HEK293 (cell line): Measurements from ENCODE around the gene FAM120C.

ENCODE experiments used
- HOXA7 ChIP-seq: sonication (generic); formaldehyde crosslinking; IDR thresholded peaks from 2 replicates; pipeline ENCODE4 v1.8.1; 2022; ENCODE audit warnings: missing genetic modification reagents, borderline replicate concordance
- MEIS1 ChIP-seq: sonication (generic); formaldehyde crosslinking; IDR thresholded peaks from 2 replicates; pipeline ENCODE4 v1.8.1; 2022; ENCODE audit warnings: missing genetic modification reagents, mild to moderate bottlenecking, borderline replicate concordance
- PRDM1 ChIP-seq: fragments of 450-650 bp; formaldehyde crosslinking; IDR thresholded peaks from 2 replicates; pipeline ENCODE4; 2016; ENCODE audit warnings: missing biosample characterization, missing genetic modification characterization
- SALL2 ChIP-seq: fragments of 450-650 bp; formaldehyde crosslinking; IDR thresholded peaks from 2 replicates; pipeline ENCODE4 v1.5.0; 2017; ENCODE audit warnings: missing biosample characterization, mild to moderate bottlenecking, missing genetic modification characterization, borderline replicate concordance
- SCRT2 ChIP-seq: fragments of 450-650 bp; formaldehyde crosslinking; IDR thresholded peaks from 2 replicates; pipeline ENCODE4 v1.5.1; 2016; ENCODE audit warnings: missing biosample characterization, missing genetic modification characterization
- SETDB1 ChIP-seq: IDR thresholded peaks from one replicate; pipeline ENCODE4 v1.6.1; 2017; ENCODE audit warnings: mild to moderate bottlenecking, low read length, moderate library complexity, mixed read lengths; ENCODE audit not compliant: insufficient read length
- SP7 ChIP-seq: fragments of 450-650 bp; formaldehyde crosslinking; IDR thresholded peaks from 2 replicates; pipeline ENCODE4 v1.5.1; 2016; ENCODE audit warnings: missing biosample characterization, missing genetic modification characterization
- TCF7L2 ChIP-seq: IDR thresholded peaks from 2 replicates; pipeline ENCODE4 v1.6.1; 2011; ENCODE audit warnings: low read depth, mild to moderate bottlenecking, inconsistent platforms, low read length, moderate library complexity, borderline replicate concordance
- ZBTB1 ChIP-seq: fragments of 450-650 bp; formaldehyde crosslinking; IDR thresholded peaks from 2 replicates; pipeline ENCODE4 v1.5.1; 2016; ENCODE audit warnings: missing biosample characterization, missing genetic modification characterization
- ZBTB11 ChIP-seq: fragments of 450-650 bp; formaldehyde crosslinking; conservative IDR thresholded peaks from 2 replicates; pipeline ENCODE4 v1.5.1; 2016; ENCODE audit warnings: low read depth, missing biosample characterization, missing genetic modification characterization
- ZNF140 ChIP-seq: fragments of 450-650 bp; formaldehyde crosslinking; IDR thresholded peaks from 2 replicates; pipeline ENCODE4 v1.5.1; 2016; ENCODE audit warnings: missing biosample characterization, missing genetic modification characterization
- ZNF174 ChIP-seq: fragments of 450-650 bp; formaldehyde crosslinking; IDR thresholded peaks from 2 replicates; pipeline ENCODE4 v1.5.0; 2017; ENCODE audit warnings: missing biosample characterization, mild to moderate bottlenecking, missing genetic modification characterization
- ZNF18 ChIP-seq: fragments of 450-650 bp; formaldehyde crosslinking; IDR thresholded peaks from 2 replicates; pipeline ENCODE4 v1.5.1; 2016; ENCODE audit warnings: missing biosample characterization, missing genetic modification characterization
- ZNF184 ChIP-seq: fragments of 450-650 bp; IDR thresholded peaks from 2 replicates; pipeline ENCODE4 v1.5.1; 2018; ENCODE audit warnings: missing biosample characterization, mild to moderate bottlenecking, missing genetic modification characterization
- ZNF2 ChIP-seq: fragments of 450-650 bp; formaldehyde crosslinking; IDR thresholded peaks from 2 replicates; pipeline ENCODE4 v1.5.1; 2016; ENCODE audit warnings: missing biosample characterization, missing genetic modification characterization
- ZNF311 ChIP-seq: fragments of 450-650 bp; formaldehyde crosslinking; IDR thresholded peaks from 2 replicates; pipeline ENCODE4 v1.5.1; 2017; ENCODE audit warnings: missing biosample characterization, missing genetic modification characterization, borderline replicate concordance
- ZNF510 ChIP-seq: fragments of 450-650 bp; formaldehyde crosslinking; IDR thresholded peaks from 2 replicates; pipeline ENCODE4 v1.5.1; 2018; ENCODE audit warnings: mild to moderate bottlenecking, missing genetic modification characterization, missing biosample characterization; ENCODE audit not compliant: insufficient replicate concordance
- ZNF514 ChIP-seq: fragments of 450-650 bp; formaldehyde crosslinking; IDR thresholded peaks from 2 replicates; pipeline ENCODE4 v1.5.1; 2016; ENCODE audit warnings: missing biosample characterization, missing genetic modification characterization
- ZNF585B ChIP-seq: fragments of 450-650 bp; formaldehyde crosslinking; IDR thresholded peaks from 2 replicates; pipeline ENCODE4 v1.5.1; 2016; ENCODE audit warnings: missing biosample characterization, missing genetic modification characterization
- ZNF596 ChIP-seq: fragments of 450-650 bp; IDR thresholded peaks from 2 replicates; pipeline ENCODE4 v1.5.0; 2018; ENCODE audit warnings: missing biosample characterization, mild to moderate bottlenecking, missing genetic modification characterization, moderate library complexity
- ZNF626 ChIP-seq: fragments of 450-650 bp; sonication (Bioruptor Pico); formaldehyde crosslinking; IDR thresholded peaks from 2 replicates; pipeline ENCODE4 v1.5.1; 2018; ENCODE audit warnings: missing biosample characterization, missing genetic modification characterization, inconsistent platforms
- ZNF658 ChIP-seq: fragments of 450-650 bp; formaldehyde crosslinking; IDR thresholded peaks from 2 replicates; pipeline ENCODE4; 2016; ENCODE audit warnings: missing biosample characterization, missing genetic modification characterization
- ZNF670 ChIP-seq: fragments of 450-650 bp; formaldehyde crosslinking; IDR thresholded peaks from 2 replicates; pipeline ENCODE4 v1.5.1; 2016; ENCODE audit warnings: missing biosample characterization, missing genetic modification characterization, low read depth
- ZSCAN16 ChIP-seq: fragments of 450-650 bp; formaldehyde crosslinking; IDR thresholded peaks from 2 replicates; pipeline ENCODE4 v1.5.1; 2016; ENCODE audit warnings: missing biosample characterization, missing genetic modification characterization
- ZSCAN23 ChIP-seq: fragments of 450-650 bp; formaldehyde crosslinking; IDR thresholded peaks from 2 replicates; pipeline ENCODE4 v1.5.1; 2016; ENCODE audit warnings: missing biosample characterization, missing genetic modification characterization
- TF ChIP-seq, protein P1 (sequence below): fragments of 450-650 bp; formaldehyde crosslinking; optimal IDR thresholded peaks from 2 replicates; pipeline ENCODE3; 2016; ENCODE audit warnings: missing biosample characterization, mild to moderate bottlenecking, missing genetic modification characterization
- TF ChIP-seq, protein P2 (sequence below): fragments of 450-650 bp; formaldehyde crosslinking; IDR thresholded peaks from 2 replicates; pipeline ENCODE4; 2016; ENCODE audit warnings: missing biosample characterization, missing genetic modification characterization
- TF ChIP-seq, protein P3 (sequence below): fragments of 450-650 bp; formaldehyde crosslinking; conservative IDR thresholded peaks from 2 replicates; pipeline ENCODE4 v1.5.1; 2016; ENCODE audit warnings: low read depth, missing biosample characterization, missing genetic modification characterization

FAM120C gene

GRCh38 chrX:54182194-54182863 lies 725 bp downstream of the FAM120C start (continued):
- TF ChIP-seq PRDM1: no peak
- TF ChIP-seq, protein P1, sequence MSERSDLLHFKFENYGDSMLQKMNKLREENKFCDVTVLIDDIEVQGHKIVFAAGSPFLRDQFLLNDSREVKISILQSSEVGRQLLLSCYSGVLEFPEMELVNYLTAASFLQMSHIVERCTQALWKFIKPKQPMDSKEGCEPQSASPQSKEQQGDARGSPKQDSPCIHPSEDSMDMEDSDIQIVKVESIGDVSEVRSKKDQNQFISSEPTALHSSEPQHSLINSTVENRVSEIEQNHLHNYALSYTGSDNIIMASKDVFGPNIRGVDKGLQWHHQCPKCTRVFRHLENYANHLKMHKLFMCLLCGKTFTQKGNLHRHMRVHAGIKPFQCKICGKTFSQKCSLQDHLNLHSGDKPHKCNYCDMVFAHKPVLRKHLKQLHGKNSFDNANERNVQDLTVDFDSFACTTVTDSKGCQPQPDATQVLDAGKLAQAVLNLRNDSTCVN (tag by site-specific recombination): no peak
- TF ChIP-seq ZNF140 (tag by site-specific recombination): no peak
- TF ChIP-seq ZNF585B (tag by site-specific recombination): no peak
- no peak for TF ChIP-seq ZNF184 (tag by site-specific recombination)
- TF ChIP-seq, protein P2, sequence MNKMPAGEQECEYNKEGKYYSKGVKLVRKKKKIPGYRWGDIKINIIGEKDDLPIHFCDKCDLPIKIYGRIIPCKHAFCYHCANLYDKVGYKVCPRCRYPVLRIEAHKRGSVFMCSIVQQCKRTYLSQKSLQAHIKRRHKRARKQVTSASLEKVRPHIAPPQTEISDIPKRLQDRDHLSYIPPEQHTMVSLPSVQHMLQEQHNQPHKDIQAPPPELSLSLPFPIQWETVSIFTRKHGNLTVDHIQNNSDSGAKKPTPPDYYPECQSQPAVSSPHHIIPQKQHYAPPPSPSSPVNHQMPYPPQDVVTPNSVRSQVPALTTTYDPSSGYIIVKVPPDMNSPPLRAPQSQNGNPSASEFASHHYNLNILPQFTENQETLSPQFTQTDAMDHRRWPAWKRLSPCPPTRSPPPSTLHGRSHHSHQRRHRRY (tag by site-specific recombination): 0 out of 2 replicates have a peak, but pooled peaks have one; percentile 40
- peak; percentile 87 for TF ChIP-seq ZBTB11 (tag by site-specific recombination)
- TF ChIP-seq SALL2 (tag by site-specific recombination): no peak
- no peak for TF ChIP-seq ZSCAN16 (tag by site-specific recombination)
- TF ChIP-seq SCRT2 (tag by site-specific recombination): no peak
- TF ChIP-seq TCF7L2: no peak
- TF ChIP-seq ZSCAN23 (tag by site-specific recombination): no peak
- TF ChIP-seq ZBTB1 (tag by site-specific recombination): 0 out of 2 replicates have a peak, but pooled peaks have one; percentile 22
- no peak for TF ChIP-seq ZNF311
- TF ChIP-seq SETDB1: no peak
- TF ChIP-seq MEIS1: no peak
- TF ChIP-seq SP7: 0 out of 2 replicates have a peak, but pooled peaks have one; percentile 26
- TF ChIP-seq, protein P3, sequence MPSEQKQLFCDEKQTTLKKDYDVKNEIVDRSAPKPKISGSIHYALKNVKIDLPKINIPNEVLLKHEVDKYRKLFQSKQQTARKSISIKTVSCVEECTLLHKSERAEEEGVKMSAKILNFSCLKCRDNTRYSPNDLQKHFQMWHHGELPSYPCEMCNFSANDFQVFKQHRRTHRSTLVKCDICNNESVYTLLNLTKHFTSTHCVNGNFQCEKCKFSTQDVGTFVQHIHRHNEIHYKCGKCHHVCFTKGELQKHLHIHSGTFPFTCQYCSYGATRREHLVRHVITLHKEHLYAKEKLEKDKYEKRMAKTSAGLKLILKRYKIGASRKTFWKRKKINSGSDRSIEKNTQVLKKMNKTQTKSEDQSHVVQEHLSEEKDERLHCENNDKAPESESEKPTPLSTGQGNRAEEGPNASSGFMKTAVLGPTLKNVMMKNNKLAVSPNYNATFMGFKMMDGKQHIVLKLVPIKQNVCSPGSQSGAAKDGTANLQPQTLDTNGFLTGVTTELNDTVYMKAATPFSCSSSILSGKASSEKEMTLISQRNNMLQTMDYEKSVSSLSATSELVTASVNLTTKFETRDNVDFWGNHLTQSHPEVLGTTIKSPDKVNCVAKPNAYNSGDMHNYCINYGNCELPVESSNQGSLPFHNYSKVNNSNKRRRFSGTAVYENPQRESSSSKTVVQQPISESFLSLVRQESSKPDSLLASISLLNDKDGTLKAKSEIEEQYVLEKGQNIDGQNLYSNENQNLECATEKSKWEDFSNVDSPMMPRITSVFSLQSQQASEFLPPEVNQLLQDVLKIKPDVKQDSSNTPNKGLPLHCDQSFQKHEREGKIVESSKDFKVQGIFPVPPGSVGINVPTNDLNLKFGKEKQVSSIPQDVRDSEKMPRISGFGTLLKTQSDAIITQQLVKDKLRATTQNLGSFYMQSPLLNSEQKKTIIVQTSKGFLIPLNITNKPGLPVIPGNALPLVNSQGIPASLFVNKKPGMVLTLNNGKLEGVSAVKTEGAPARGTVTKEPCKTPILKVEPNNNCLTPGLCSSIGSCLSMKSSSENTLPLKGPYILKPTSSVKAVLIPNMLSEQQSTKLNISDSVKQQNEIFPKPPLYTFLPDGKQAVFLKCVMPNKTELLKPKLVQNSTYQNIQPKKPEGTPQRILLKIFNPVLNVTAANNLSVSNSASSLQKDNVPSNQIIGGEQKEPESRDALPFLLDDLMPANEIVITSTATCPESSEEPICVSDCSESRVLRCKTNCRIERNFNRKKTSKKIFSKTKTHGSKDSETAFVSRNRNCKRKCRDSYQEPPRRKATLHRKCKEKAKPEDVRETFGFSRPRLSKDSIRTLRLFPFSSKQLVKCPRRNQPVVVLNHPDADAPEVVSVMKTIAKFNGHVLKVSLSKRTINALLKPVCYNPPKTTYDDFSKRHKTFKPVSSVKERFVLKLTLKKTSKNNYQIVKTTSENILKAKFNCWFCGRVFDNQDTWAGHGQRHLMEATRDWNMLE (tag by site-specific recombination): peak; percentile 90
- TF ChIP-seq ZNF670 (tag by site-specific recombination): no peak
- TF ChIP-seq ZNF514 (tag by site-specific recombination): no peak
- TF ChIP-seq HOXA7 (CRISPR knock-in tag): no peak
- no peak for TF ChIP-seq ZNF626 (tag by site-specific recombination)
- no peak for TF ChIP-seq ZNF596 (tag by site-specific recombination)
- TF ChIP-seq ZNF2: peak; percentile 23; the same call in 1 of the 2 replicates
- TF ChIP-seq ZNF18 (tag by site-specific recombination): no peak
- no peak for TF ChIP-seq ZNF510
- no peak for TF ChIP-seq ZNF174 (tag by site-specific recombination)
- no peak for TF ChIP-seq ZNF658 (tag by site-specific recombination)
